Measurements from ENCODE around the gene FOSL2.

FOSL2 gene

GRCh38 chr2:28399289-28399688 is 6.6 kb downstream of the FOSL2 start:
- TF ChIP-seq CTCF (IDR thresholded peaks at IDR 0.05), result no peak
- peaks cover 0 to 74% (median 68%) of the 10 kb centered on the region in 4 donors for H3K4me1 ChIP-seq
- H3K36me3 ChIP-seq, result peaks cover 38 to 55% (median 43%) of the 10 kb centered on the region in 3 donors
- H3K27ac ChIP-seq, result peak overlapping the region; percentile 99 to 100
- no peaks in the 10 kb centered on the region for H3K27me3 ChIP-seq
- no peaks in the 10 kb centered on the region for H3K9me3 ChIP-seq
- intact Hi-C loops (cut with DNase I; ENCODE audit: low total_unique reads), result loop anchor here (10.0 kb wide), 1 partner anchor 444 kb away; no protein-coding TSS in a partner anchor
- no peak for DNase-seq
- peak overlapping the region; percentile 96 to 97 for H3K4me3 ChIP-seq

- intact Hi-C loops (cut with DNase I; ENCODE audit: low total_unique reads), result loop anchor here (10.0 kb wide), 1 partner anchor 445 kb away; no protein-coding TSS in a partner anchor
- DNase-seq, result no peak
- Histone ChIP-seq H3K27me3 (no peaks in the 10 kb centered on the region), H3K4me3 (peak overlapping the region; percentile 96 to 97), H3K4me1 (peaks cover 0 to 80% (median 74%) of the 10 kb centered on the region in 4 donors), H3K9me3 (no peaks in the 10 kb centered on the region), H3K36me3 (peaks cover 44 to 55% (median 46%) of the 10 kb centered on the region in 3 donors), H3K27ac (peak overlapping the region; percentile 99 to 100)
- no peak for TF ChIP-seq CTCF (IDR thresholded peaks at IDR 0.05)
Measured at GRCh38 chr2:28399956-28400355, 7.3 kb downstream of the FOSL2 start.

GRCh38 chr2:28400419-28400818 is 7.8 kb downstream of the FOSL2 start:
- intact Hi-C loops (cut with DNase I; ENCODE audit: low total_unique reads), result no loop called here
- no peak for TF ChIP-seq CTCF (IDR thresholded peaks at IDR 0.05)
- Histone ChIP-seq H3K36me3 (peaks cover 49 to 59% (median 50%) of the 10 kb centered on the region in 3 donors), H3K9me3 (no peaks in the 10 kb centered on the region), H3K27me3 (no peaks in the 10 kb centered on the region), H3K4me1 (peaks cover 0 to 85% (median 77%) of the 10 kb centered on the region in 4 donors), H3K27ac (peak overlapping the region; percentile 99 to 100), H3K4me3 (peak overlapping the region; percentile 96 to 97)
- no peak for DNase-seq

GRCh38 chr2:28400921-28401320 is 8.3 kb downstream of the FOSL2 start:
- peaks cover 0 to 90% (median 79%) of the 10 kb centered on the region in 4 donors for H3K4me1 ChIP-seq
- peak overlapping the region; percentile 99 to 100 for H3K27ac ChIP-seq
- peak overlapping the region; percentile 96 to 97 for H3K4me3 ChIP-seq
- intact Hi-C loops (cut with DNase I; ENCODE audit: low total_unique reads), result no loop called here
- H3K27me3 ChIP-seq, result no peaks in the 10 kb centered on the region
- no peak for DNase-seq
- peaks cover 54 to 64% (median 55%) of the 10 kb centered on the region in 3 donors for H3K36me3 ChIP-seq
- H3K9me3 ChIP-seq, result no peaks in the 10 kb centered on the region
- TF ChIP-seq CTCF (IDR thresholded peaks at IDR 0.05), result no peak

GRCh38 chr2:28401411-28401810 is 8.8 kb downstream of the FOSL2 start:
- DNase-seq, result no peak
- peaks cover 59 to 69% (median 60%) of the 10 kb centered on the region in 3 donors for H3K36me3 ChIP-seq
- intact Hi-C loops (cut with DNase I; ENCODE audit: low total_unique reads), result no loop called here
- no peak for TF ChIP-seq CTCF (IDR thresholded peaks at IDR 0.05)
- H3K27me3 ChIP-seq, result no peaks in the 10 kb centered on the region
- H3K27ac ChIP-seq, result peak overlapping the region; percentile 0 to 99
- H3K4me3 ChIP-seq, result no peak overlapping the region
- H3K4me1 ChIP-seq, result peaks cover 0 to 95% (median 81%) of the 10 kb centered on the region in 4 donors
- no peaks in the 10 kb centered on the region for H3K9me3 ChIP-seq

Data from tibial artery (tissue), 4 donors.